ENCODE measurements around the gene SEBOX. TPM values are rescaled to one million over a fixed set of nuclear protein-coding genes. Genes with fewer than 3 reads are reported as not detected.
"Not testable (repeated sequence)": the region's sequence is repeated elsewhere in the genome, so short reads cannot be mapped to it uniquely, and the experiment has no call there.

The SEBOX gene
- total RNA-seq, 1 donor from 2014 or later, result not detected

DNA sequence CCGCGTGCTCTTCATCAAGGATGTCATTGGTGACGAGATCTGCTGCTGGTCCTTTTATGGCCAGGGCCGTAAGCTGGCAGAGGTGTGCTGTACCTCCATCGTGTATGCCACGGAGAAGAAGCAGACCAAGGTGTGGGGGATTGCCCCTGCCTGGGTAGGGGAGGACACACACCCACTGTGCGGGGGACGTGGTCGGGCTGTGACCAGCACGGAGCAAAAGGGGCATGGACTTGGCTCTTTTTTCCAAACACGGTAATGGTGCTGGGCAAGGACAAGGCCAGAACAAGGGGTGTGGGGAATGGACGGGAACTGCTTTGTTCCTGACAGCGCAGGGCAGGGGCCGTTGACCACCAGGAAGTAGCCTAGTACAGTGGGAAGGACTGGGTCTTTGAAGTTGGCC is 22.7 kb downstream of the SEBOX start:
- TF ChIP-seq, protein P1, sequence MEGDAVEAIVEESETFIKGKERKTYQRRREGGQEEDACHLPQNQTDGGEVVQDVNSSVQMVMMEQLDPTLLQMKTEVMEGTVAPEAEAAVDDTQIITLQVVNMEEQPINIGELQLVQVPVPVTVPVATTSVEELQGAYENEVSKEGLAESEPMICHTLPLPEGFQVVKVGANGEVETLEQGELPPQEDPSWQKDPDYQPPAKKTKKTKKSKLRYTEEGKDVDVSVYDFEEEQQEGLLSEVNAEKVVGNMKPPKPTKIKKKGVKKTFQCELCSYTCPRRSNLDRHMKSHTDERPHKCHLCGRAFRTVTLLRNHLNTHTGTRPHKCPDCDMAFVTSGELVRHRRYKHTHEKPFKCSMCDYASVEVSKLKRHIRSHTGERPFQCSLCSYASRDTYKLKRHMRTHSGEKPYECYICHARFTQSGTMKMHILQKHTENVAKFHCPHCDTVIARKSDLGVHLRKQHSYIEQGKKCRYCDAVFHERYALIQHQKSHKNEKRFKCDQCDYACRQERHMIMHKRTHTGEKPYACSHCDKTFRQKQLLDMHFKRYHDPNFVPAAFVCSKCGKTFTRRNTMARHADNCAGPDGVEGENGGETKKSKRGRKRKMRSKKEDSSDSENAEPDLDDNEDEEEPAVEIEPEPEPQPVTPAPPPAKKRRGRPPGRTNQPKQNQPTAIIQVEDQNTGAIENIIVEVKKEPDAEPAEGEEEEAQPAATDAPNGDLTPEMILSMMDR (conservative IDR thresholded peaks at IDR 0.05), result no peak
- DNase-seq (ENCODE audit: extremely low spot score, unreplicated experiment), result no peak
- Mint-ChIP-seq H3K27me3 (no peaks in the 10 kb centered on the region), H3K4me3 (no peak overlapping the region), H3K27ac (no peak overlapping the region), H3K36me3 (no peaks in the 10 kb centered on the region), H3K4me1 (ENCODE audit: unreplicated experiment) (no peaks in the 10 kb centered on the region), H3K9me3 (no peaks in the 10 kb centered on the region)

DNA sequence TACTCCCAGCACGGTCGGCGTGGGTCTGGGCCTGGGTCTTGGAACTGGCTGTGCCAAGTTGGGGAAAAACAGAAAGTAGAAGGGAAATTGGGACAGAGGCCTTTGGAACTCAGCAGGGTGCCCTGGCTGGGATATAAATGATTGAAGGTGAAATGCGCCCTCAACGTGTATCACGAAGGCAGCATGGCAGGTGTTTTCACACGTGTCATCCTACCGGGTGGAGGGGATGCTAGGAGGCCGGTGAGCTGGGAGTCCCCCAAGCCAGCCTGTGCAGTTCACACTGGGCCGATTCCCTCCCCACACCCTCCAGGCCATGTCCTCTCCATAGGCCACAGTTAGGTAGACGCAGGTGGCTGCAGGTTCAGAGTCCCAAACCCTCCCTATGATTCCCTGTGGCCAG is 23.5 kb downstream of the SEBOX start:
- Mint-ChIP-seq H3K4me3 (no peak overlapping the region), H3K27ac (no peak overlapping the region), H3K9me3 (no peaks in the 10 kb centered on the region), H3K4me1 (ENCODE audit: unreplicated experiment) (peaks cover 5% of the 10 kb centered on the region), H3K36me3 (no peaks in the 10 kb centered on the region), H3K27me3 (no peaks in the 10 kb centered on the region)
- TF ChIP-seq, protein P1 (conservative IDR thresholded peaks at IDR 0.05), result no peak
- DNase-seq (ENCODE audit: extremely low spot score, unreplicated experiment), result no peak

DNA sequence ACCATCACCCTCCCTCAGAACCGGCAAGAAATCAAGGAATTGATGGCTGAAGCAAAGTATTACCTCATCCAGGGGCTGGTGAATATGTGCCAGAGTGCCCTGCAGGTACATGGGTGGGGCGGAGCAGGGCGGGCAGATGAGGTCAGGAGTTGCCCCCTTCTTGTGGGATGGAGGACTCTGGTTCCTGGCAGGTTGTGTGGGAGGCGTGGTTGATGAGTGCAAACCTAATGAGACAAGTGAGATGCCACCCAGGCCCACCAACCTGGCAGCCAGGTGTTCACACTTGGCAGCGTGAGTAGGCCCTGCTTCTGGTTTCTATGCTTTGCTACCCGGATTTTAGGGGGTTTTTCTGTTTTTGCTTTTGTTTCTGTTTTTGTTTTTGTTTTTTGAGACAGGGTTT is 24.6 kb downstream of the SEBOX start:
- DNase-seq (ENCODE audit: extremely low spot score, unreplicated experiment), result no peak
- H3K36me3 Mint-ChIP-seq, result no peaks in the 10 kb centered on the region
- peaks cover 5% of the 10 kb centered on the region for H3K4me1 Mint-ChIP-seq (ENCODE audit: unreplicated experiment)
- TF ChIP-seq, protein P1 (conservative IDR thresholded peaks at IDR 0.05), result no peak
- no peak overlapping the region for H3K4me3 Mint-ChIP-seq
- no peaks in the 10 kb centered on the region for H3K9me3 Mint-ChIP-seq
- no peak overlapping the region for H3K27ac Mint-ChIP-seq
- H3K27me3 Mint-ChIP-seq, result no peaks in the 10 kb centered on the region

DNA sequence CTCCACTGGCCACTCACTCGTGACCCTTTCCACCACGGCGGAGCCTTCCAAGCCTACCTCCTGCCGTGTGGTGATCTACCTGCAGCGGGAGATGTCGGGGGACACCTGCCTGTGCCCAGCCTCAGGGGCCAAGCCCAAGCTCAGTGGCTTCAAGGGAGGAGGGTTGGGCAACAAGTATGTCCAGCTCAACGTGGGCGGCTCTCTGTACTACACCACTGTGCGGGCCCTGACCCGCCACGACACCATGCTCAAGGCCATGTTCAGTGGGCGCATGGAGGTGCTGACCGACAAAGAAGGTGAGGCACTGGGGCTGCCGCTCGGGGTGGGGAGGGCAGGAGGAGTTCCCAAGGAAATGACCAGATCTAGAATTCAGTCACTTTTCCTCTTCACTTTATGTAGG is 25.6 kb downstream of the SEBOX start:
- Mint-ChIP-seq H3K4me3 (no peak overlapping the region), H3K27ac (no peak overlapping the region), H3K27me3 (no peaks in the 10 kb centered on the region), H3K9me3 (no peaks in the 10 kb centered on the region), H3K4me1 (ENCODE audit: unreplicated experiment) (peaks cover 13% of the 10 kb centered on the region), H3K36me3 (no peaks in the 10 kb centered on the region)
- no peak for DNase-seq (ENCODE audit: extremely low spot score, unreplicated experiment)
- TF ChIP-seq, protein P1 (conservative IDR thresholded peaks at IDR 0.05), result no peak

DNA sequence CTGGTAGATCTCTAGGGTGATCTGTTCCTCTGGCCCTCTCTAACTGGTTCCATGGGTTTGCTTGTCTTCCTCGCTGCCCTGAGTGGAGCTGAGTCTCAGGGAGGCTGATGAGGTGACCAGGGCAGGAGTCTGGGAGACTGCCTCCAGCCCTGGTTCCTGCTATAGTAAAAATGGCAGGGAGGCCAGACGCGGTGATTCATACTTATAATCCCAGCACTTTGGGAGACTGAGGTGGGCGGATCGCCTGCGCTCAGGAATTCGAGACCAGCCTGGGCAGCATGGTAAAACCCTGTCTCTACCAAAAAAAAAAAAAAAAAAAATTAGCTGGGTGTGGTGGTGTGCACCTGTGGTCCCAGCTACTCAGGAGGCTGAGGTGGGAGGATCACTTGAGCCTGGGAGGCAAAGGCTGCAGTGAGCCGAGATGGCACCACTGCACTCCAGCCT is 26.2 kb downstream of the SEBOX start:
- not testable (repeated sequence) for H3K36me3 Mint-ChIP-seq; H3K9me3 Mint-ChIP-seq; DNase-seq (ENCODE audit: extremely low spot score, unreplicated experiment); H3K27me3 Mint-ChIP-seq
- H3K27ac Mint-ChIP-seq, result peak overlapping the region; percentile 25
- peak overlapping the region; percentile 28 for H3K4me3 Mint-ChIP-seq
- H3K4me1 Mint-ChIP-seq (ENCODE audit: unreplicated experiment), result peaks cover 19% of the 10 kb centered on the region

DNA sequence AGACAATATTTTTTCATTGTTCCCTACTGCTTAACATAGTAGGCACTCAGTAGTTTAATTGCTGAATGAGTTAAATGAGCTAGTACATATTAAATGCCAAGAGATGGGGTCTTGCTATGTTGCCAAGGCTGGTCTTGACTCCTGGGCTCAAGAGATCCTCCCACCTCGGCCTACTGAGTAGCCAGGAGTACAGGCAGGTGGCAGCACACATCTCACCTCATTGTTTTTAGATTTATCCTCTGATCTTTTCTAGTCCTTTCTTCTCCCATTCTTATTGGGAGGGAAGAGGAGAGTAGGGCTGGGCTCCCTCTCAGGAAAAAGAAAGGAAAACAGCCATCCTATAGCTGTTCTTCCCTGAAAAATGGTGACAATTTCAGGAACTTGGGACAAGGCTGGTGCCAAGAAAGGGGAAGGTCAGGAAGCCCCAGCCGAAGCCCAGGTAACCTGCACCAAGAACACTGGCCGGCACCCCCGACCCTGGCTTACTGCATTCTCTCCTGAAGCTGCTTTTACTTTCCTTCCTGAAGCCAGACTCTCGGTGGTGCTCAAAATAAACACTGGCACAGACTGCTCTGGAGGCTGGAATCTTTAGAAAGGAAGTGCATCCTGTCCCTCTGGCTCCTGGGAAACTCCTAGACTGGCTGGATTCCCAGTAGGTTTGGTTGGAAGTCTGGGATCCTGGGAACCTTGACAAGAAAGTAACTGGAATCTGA is 26.8 kb downstream of the SEBOX start:
- TF ChIP-seq, protein P1 (conservative IDR thresholded peaks at IDR 0.05), result no peak

More for the DNA sequence above, 26.8 kb downstream of the SEBOX start:
- Mint-ChIP-seq H3K36me3 (no peaks in the 10 kb centered on the region), H3K27ac (peak overlapping the region; percentile 25), H3K4me1 (ENCODE audit: unreplicated experiment) (peaks cover 20% of the 10 kb centered on the region), H3K27me3 (no peaks in the 10 kb centered on the region), H3K9me3 (no peaks in the 10 kb centered on the region), H3K4me3 (peak overlapping the region; percentile 28)
- no peak for DNase-seq (ENCODE audit: extremely low spot score, unreplicated experiment)

Data from type B pancreatic cell (in vitro differentiated cells).